Vagina (tissue), 2 donors: Measurements from ENCODE around the gene CXCL10. TPM values are rescaled to one million over a fixed set of nuclear protein-coding genes. Genes with fewer than 3 reads are reported as not detected.

Experiments used
- DNase-seq, 2 donors: peaks; one replicate each; pipeline ENCODE4 v3.0.0-alpha.2; 2017; ENCODE audit errors: extremely low spot score in 2 of 2
- H3K27ac ChIP-seq: fragments of 200-600 bp; sonication (generic); one replicate; pipeline ENCODE4 v1.5.1; 2019
- H3K27me3 ChIP-seq: fragments of 200-600 bp; sonication (generic); one replicate; pipeline ENCODE4 v1.5.1; 2019
- H3K36me3 ChIP-seq, 2 donors: fragments of 200-600 bp; sonication (generic); one replicate each; pipeline ENCODE4 v1.5.1; 2017 to 2019
- H3K4me1 ChIP-seq: fragments of 200-600 bp; sonication (generic); one replicate; pipeline ENCODE4 v1.5.1; 2019
- H3K4me3 ChIP-seq, 2 donors: fragments of 200-600 bp; sonication (generic); 1 replicate in 1 of 2; 2 replicates in 1 of 2; pipeline ENCODE4 v1.5.1; 2016 to 2019
- H3K9me3 ChIP-seq: fragments of 200-600 bp; sonication (generic); one replicate; pipeline ENCODE4 v1.5.1; 2019
- CTCF ChIP-seq, 3 experiments: fragments of 450-650 bp in 2 of 3; fragments of 200-600 bp in 1 of 3; sonication (generic) in 1 of 3; IDR thresholded peaks; one replicate each; pipeline ENCODE4 v1.5.1; 2017 to 2019; ENCODE audit warnings: antibody characterized with exemption in 3 of 3, mild to moderate bottlenecking in 2 of 3, moderate library complexity in 2 of 3
- POLR2A ChIP-seq, 2 donors: fragments of 450-650 bp; IDR thresholded peaks; one replicate each; pipeline ENCODE4 v1.6.1; 2017; ENCODE audit warnings: antibody characterized with exemption in 2 of 2, mild to moderate bottlenecking in 2 of 2, moderate library complexity in 2 of 2
- POLR2AphosphoS5 ChIP-seq, 2 donors: sonication (generic); formaldehyde crosslinking; IDR thresholded peaks; one replicate each; pipeline ENCODE4 v1.9.0; 2017; ENCODE audit warnings: antibody characterized with exemption in 2 of 2, mild to moderate bottlenecking in 2 of 2, low read depth in 1 of 2; ENCODE audit not compliant: insufficient read depth in 1 of 2
- intact Hi-C: fragments of 100-400 bp; cut with DNase I; formaldehyde crosslinking; loops from one replicate; pipeline ENCODE4 v1.15.1; 2023
- total RNA-seq: library from RNA; depleted of rRNA; stranded (reverse); fragments of >200 nt; gene quantifications from one replicate; pipeline ENCODE4 v1.2.3, GENCODE V29; 2016

The CXCL10 gene
- total RNA-seq, 1 donor from 2014 or later = 1.7 TPM

- Histone ChIP-seq H3K27me3 (no peaks in the 10 kb centered on the region), H3K4me1 (no peaks in the 10 kb centered on the region), H3K9me3 (no peaks in the 10 kb centered on the region), H3K4me3 (no peak overlapping the region), H3K27ac (no peak overlapping the region), H3K36me3 (no peaks in the 10 kb centered on the region)
- no peak for DNase-seq
- intact Hi-C loops = no loop called here
- no peak for TF ChIP-seq POLR2A (IDR thresholded peaks at IDR 0.05)
- no peak for TF ChIP-seq CTCF (IDR thresholded peaks at IDR 0.05)
- TF ChIP-seq POLR2AphosphoS5 (IDR thresholded peaks at IDR 0.05; ENCODE audit: insufficient read depth in 1 of 2, low read depth in 1 of 2) = no peak
These were observed 38.1 kb upstream of the CXCL10 start for GRCh38 chr4:76061421-76061820.

GRCh38 chr4:76060506-76060905 lies 37.2 kb upstream of the CXCL10 start:
- H3K4me1 ChIP-seq = no peaks in the 10 kb centered on the region
- H3K9me3 ChIP-seq = no peaks in the 10 kb centered on the region
- H3K4me3 ChIP-seq = no peak overlapping the region
- intact Hi-C loops = no loop called here
- no peak overlapping the region for H3K27ac ChIP-seq
- no peak for DNase-seq
- TF ChIP-seq POLR2AphosphoS5 (IDR thresholded peaks at IDR 0.05; ENCODE audit: insufficient read depth in 1 of 2, low read depth in 1 of 2) = no peak
- no peak for TF ChIP-seq POLR2A (IDR thresholded peaks at IDR 0.05)
- TF ChIP-seq CTCF (IDR thresholded peaks at IDR 0.05) = no peak
- no peaks in the 10 kb centered on the region for H3K27me3 ChIP-seq
- no peaks in the 10 kb centered on the region for H3K36me3 ChIP-seq

GRCh38 chr4:76059750-76060149 lies 36.5 kb upstream of the CXCL10 start:
- Histone ChIP-seq H3K27me3 (no peaks in the 10 kb centered on the region), H3K36me3 (no peaks in the 10 kb centered on the region), H3K4me3 (no peak overlapping the region), H3K9me3 (no peaks in the 10 kb centered on the region), H3K27ac (no peak overlapping the region), H3K4me1 (no peaks in the 10 kb centered on the region)
- no peak for DNase-seq
- TF ChIP-seq POLR2A (IDR thresholded peaks at IDR 0.05) (no peak), CTCF (IDR thresholded peaks at IDR 0.05) (no peak), POLR2AphosphoS5 (IDR thresholded peaks at IDR 0.05; ENCODE audit: insufficient read depth in 1 of 2, low read depth in 1 of 2) (no peak)
- intact Hi-C loops = no loop called here

GRCh38 chr4:76058888-76059426 lies 35.7 kb upstream of the CXCL10 start:
- DNase-seq = no peak
- Histone ChIP-seq H3K9me3 (no peaks in the 10 kb centered on the region), H3K4me1 (no peaks in the 10 kb centered on the region), H3K36me3 (no peaks in the 10 kb centered on the region), H3K27me3 (no peaks in the 10 kb centered on the region), H3K4me3 (no peak overlapping the region), H3K27ac (no peak overlapping the region)
- TF ChIP-seq CTCF (IDR thresholded peaks at IDR 0.05) (no peak), POLR2A (IDR thresholded peaks at IDR 0.05) (no peak), POLR2AphosphoS5 (IDR thresholded peaks at IDR 0.05; ENCODE audit: insufficient read depth in 1 of 2, low read depth in 1 of 2) (no peak)
- intact Hi-C loops = no loop called here

GRCh38 chr4:76058302-76058701 lies 35.0 kb upstream of the CXCL10 start:
- Histone ChIP-seq H3K4me1 (no peaks in the 10 kb centered on the region), H3K9me3 (no peaks in the 10 kb centered on the region), H3K27me3 (no peaks in the 10 kb centered on the region), H3K4me3 (no peak overlapping the region), H3K36me3 (no peaks in the 10 kb centered on the region), H3K27ac (no peak overlapping the region)
- intact Hi-C loops = no loop called here
- TF ChIP-seq POLR2A (IDR thresholded peaks at IDR 0.05) (no peak), CTCF (IDR thresholded peaks at IDR 0.05) (no peak), POLR2AphosphoS5 (IDR thresholded peaks at IDR 0.05; ENCODE audit: insufficient read depth in 1 of 2, low read depth in 1 of 2) (no peak)
- DNase-seq = no peak
